SK-N-SH treated with all-trans-retinoic acid at 6 μM for 48 hours (cell line): ENCODE data around the gene NAPB.

Source experiments
- ATAC-seq: fragments of 200-7000 bp; cut with Tn5 transposase; 3 replicates; pipeline ENCODE4 v1.9.1; 2020; ENCODE audit warnings: mild to moderate bottlenecking, moderate library complexity
- ARNTL ChIP-seq: fragments of 450-650 bp; formaldehyde crosslinking; IDR thresholded peaks from 2 replicates; pipeline ENCODE4 v1.5.0; 2020; ENCODE audit warnings: low read depth, mild to moderate bottlenecking, moderate library complexity, borderline replicate concordance
- BACH2 ChIP-seq: fragments of 250-450 bp; sonication (Bioruptor Pico); IDR thresholded peaks from 2 replicates; pipeline ENCODE4 v1.9.0; 2021; ENCODE audit warnings: mild to moderate bottlenecking, borderline replicate concordance
- CREB5 ChIP-seq: fragments of 250-450 bp; sonication (Bioruptor Pico); IDR thresholded peaks from 2 replicates; pipeline ENCODE4 v1.5.1; 2020; ENCODE audit warnings: low read depth, mild to moderate bottlenecking, moderate library complexity
- ESRRG ChIP-seq: fragments of 250-450 bp; sonication (Bioruptor Pico); IDR thresholded peaks from 2 replicates; pipeline ENCODE4 v1.6.1; 2021; ENCODE audit warnings: mild to moderate bottlenecking
- GLIS3 ChIP-seq: fragments of 250-450 bp; sonication (Bioruptor Pico); IDR thresholded peaks from 2 replicates; pipeline ENCODE4 v1.5.0; 2020; ENCODE audit warnings: mild to moderate bottlenecking, moderate library complexity
- ISL1 ChIP-seq: fragments of 250-450 bp; sonication (Bioruptor Pico); IDR thresholded peaks from 2 replicates; pipeline ENCODE4 v2.1.2; 2022; ENCODE audit warnings: mild to moderate bottlenecking, moderate library complexity
- OSR1 ChIP-seq: fragments of 250-450 bp; sonication (Bioruptor Pico); IDR thresholded peaks from 2 replicates; pipeline ENCODE4 v1.8.0; 2022; ENCODE audit warnings: moderate library complexity, mild to moderate bottlenecking, inconsistent platforms
- PPARA ChIP-seq: fragments of 250-450 bp; sonication (Bioruptor Pico); IDR thresholded peaks from 2 replicates; pipeline ENCODE4 v1.5.0; 2020; ENCODE audit warnings: mild to moderate bottlenecking, borderline replicate concordance
- SNAI2 ChIP-seq: fragments of 250-450 bp; sonication (Bioruptor Pico); IDR thresholded peaks from 2 replicates; pipeline ENCODE4 v1.5.0; 2020; ENCODE audit warnings: mild to moderate bottlenecking, moderate library complexity
- TCF4 ChIP-seq: fragments of 250-450 bp; sonication (Bioruptor Pico); IDR thresholded peaks from 2 replicates; pipeline ENCODE4 v1.8.0; 2021; ENCODE audit warnings: mild to moderate bottlenecking, moderate library complexity, borderline replicate concordance
- TOX ChIP-seq: fragments of 250-450 bp; sonication (Bioruptor Pico); IDR thresholded peaks from 2 replicates; pipeline ENCODE4 v1.8.0; 2021; ENCODE audit warnings: mild to moderate bottlenecking, moderate library complexity, borderline replicate concordance
- TSHZ2 ChIP-seq: fragments of 250-450 bp; sonication (Bioruptor Pico); IDR thresholded peaks from 2 replicates; pipeline ENCODE4 v1.5.0; 2020; ENCODE audit warnings: mild to moderate bottlenecking, moderate library complexity
- ZC3H10 ChIP-seq: fragments of 250-450 bp; sonication (Bioruptor Pico); IDR thresholded peaks from 2 replicates; pipeline ENCODE4 v1.5.1; 2021; ENCODE audit warnings: mild to moderate bottlenecking, moderate library complexity
- ZFP3 ChIP-seq: fragments of 250-450 bp; sonication (Bioruptor Pico); IDR thresholded peaks from 2 replicates; pipeline ENCODE4 v1.5.0; 2020; ENCODE audit warnings: mild to moderate bottlenecking, moderate library complexity
- ZFP30 ChIP-seq: fragments of 450-650 bp; formaldehyde crosslinking; IDR thresholded peaks from 2 replicates; pipeline ENCODE4 v1.5.0; 2022; ENCODE audit warnings: mild to moderate bottlenecking, moderate library complexity
- ZNF565 ChIP-seq: fragments of 450-650 bp; formaldehyde crosslinking; conservative IDR thresholded peaks from 2 replicates; pipeline ENCODE4 v1.5.0; 2020; ENCODE audit warnings: low read depth, mild to moderate bottlenecking, moderate library complexity
- ZNF8 ChIP-seq: fragments of 450-650 bp; formaldehyde crosslinking; IDR thresholded peaks from 2 replicates; pipeline ENCODE4 v1.5.0; 2020; ENCODE audit warnings: mild to moderate bottlenecking, moderate library complexity
- TF ChIP-seq, protein P1 (sequence below): fragments of 250-450 bp; sonication (Bioruptor Pico); IDR thresholded peaks from 2 replicates; pipeline ENCODE4 v1.8.0; 2020; ENCODE audit warnings: mild to moderate bottlenecking, moderate library complexity, borderline replicate concordance

Gene NAPB

DNA sequence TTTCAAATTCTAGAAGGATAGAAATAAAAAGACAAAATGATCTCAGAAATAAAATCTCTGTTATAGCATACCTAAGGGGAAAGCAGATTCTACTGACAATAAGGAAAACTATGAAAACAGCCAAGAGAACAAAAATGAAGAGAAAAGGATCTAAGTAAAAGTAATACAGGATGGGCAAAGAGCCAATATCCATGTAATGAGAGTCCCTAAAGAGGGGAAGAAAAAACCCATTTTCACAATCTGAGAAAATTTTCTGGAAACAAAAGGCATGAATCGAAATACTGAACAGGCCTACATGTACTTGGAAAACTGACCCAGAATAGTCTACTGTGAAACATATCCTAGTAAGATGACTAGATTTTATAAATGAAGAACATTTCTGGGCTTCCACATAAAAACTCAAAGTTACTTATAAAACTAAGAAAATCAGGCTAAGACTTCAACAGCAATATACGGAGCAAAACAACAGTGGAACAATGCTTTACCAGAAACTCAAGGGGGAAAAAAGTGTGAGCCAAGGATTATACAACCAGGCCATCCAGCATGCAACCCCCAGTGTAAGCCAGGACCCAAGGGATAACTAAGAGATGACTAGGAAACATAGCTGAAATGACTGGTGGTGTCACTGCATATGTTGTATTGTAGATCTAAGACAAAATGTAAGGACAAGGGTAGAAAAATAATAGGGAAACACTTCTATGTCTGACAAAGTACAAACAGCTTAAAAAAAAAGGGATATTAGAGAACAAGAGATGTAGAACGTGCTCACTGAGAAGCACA, 10.2 kb downstream of the NAPB start:
- TF ChIP-seq TOX (CRISPR knock-in tag) (no peak), SNAI2 (CRISPR knock-in tag) (no peak), ESRRG (CRISPR knock-in tag) (no peak), BACH2 (CRISPR knock-in tag) (no peak)
- ATAC-seq: no peak

- no peak for ATAC-seq
- TF ChIP-seq ZFP3 (CRISPR knock-in tag) (no peak), OSR1 (CRISPR knock-in tag) (no peak), BACH2 (CRISPR knock-in tag) (no peak), ZFP30 (no peak)
- TF ChIP-seq, protein P1, sequence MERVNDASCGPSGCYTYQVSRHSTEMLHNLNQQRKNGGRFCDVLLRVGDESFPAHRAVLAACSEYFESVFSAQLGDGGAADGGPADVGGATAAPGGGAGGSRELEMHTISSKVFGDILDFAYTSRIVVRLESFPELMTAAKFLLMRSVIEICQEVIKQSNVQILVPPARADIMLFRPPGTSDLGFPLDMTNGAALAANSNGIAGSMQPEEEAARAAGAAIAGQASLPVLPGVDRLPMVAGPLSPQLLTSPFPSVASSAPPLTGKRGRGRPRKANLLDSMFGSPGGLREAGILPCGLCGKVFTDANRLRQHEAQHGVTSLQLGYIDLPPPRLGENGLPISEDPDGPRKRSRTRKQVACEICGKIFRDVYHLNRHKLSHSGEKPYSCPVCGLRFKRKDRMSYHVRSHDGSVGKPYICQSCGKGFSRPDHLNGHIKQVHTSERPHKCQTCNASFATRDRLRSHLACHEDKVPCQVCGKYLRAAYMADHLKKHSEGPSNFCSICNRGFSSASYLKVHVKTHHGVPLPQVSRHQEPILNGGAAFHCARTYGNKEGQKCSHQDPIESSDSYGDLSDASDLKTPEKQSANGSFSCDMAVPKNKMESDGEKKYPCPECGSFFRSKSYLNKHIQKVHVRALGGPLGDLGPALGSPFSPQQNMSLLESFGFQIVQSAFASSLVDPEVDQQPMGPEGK (CRISPR knock-in tag): no peak
These were observed 11.5 kb downstream of the NAPB start for GRCh38 chr20:23409800-23410199.

GRCh38 chr20:23408957-23409356, 12.3 kb downstream of the NAPB start:
- TF ChIP-seq TCF4 (no peak), GLIS3 (CRISPR knock-in tag) (no peak), OSR1 (CRISPR knock-in tag) (no peak), PPARA (CRISPR knock-in tag) (no peak), SNAI2 (CRISPR knock-in tag) (no peak), ZFP30 (no peak), ZNF565 (CRISPR knock-in tag) (no peak), ZFP3 (CRISPR knock-in tag) (no peak), TSHZ2 (no peak), ARNTL (CRISPR knock-in tag) (no peak), ESRRG (CRISPR knock-in tag) (no peak), ISL1 (no peak)
- TF ChIP-seq, protein P1 (CRISPR knock-in tag): no peak
- no peak for ATAC-seq

- ATAC-seq: no peak
- no peak for TF ChIP-seq GLIS3 (CRISPR knock-in tag)
- no peak for TF ChIP-seq SNAI2 (CRISPR knock-in tag)
- no peak for TF ChIP-seq ARNTL (CRISPR knock-in tag)
- TF ChIP-seq TSHZ2: no peak
- TF ChIP-seq CREB5: no peak
- no peak for TF ChIP-seq ISL1
- TF ChIP-seq ZNF8 (CRISPR knock-in tag): no peak
- no peak for TF ChIP-seq TOX (CRISPR knock-in tag)
- TF ChIP-seq BACH2 (CRISPR knock-in tag): no peak
- no peak for TF ChIP-seq ZNF565 (CRISPR knock-in tag)
- TF ChIP-seq, protein P1 (CRISPR knock-in tag): no peak
- no peak for TF ChIP-seq ZC3H10
- TF ChIP-seq ZFP30: no peak
- TF ChIP-seq OSR1 (CRISPR knock-in tag): no peak
These were observed 13.4 kb downstream of the NAPB start for GRCh38 chr20:23407781-23408464.
